Raji (cell line): ENCODE measurements around the gene FAM20C.

Experiments
- POLR2A ChIP-seq: IDR thresholded peaks from 2 replicates; pipeline ENCODE4 v1.6.1; 2011; ENCODE audit warnings: low read depth, low read length, control low read depth; ENCODE audit not compliant: insufficient read depth

The FAM20C gene

GRCh38 chr7:155469-155900 is 36.9 kb upstream of the FAM20C start:
- TF ChIP-seq POLR2A, result no peak

GRCh38 chr7:156111-157007 is 36.0 kb upstream of the FAM20C start:
- TF ChIP-seq POLR2A, result no peak

GRCh38 chr7:157008-157310 is 35.4 kb upstream of the FAM20C start:
- TF ChIP-seq POLR2A, result no peak

- no peak for TF ChIP-seq POLR2A
These were observed 34.4 kb upstream of the FAM20C start for GRCh38 chr7:157771-158625.

- TF ChIP-seq POLR2A, result no peak
These were observed 33.6 kb upstream of the FAM20C start for GRCh38 chr7:158771-159170.

- no peak for TF ChIP-seq POLR2A
These were observed 32.8 kb upstream of the FAM20C start for GRCh38 chr7:159370-160270.

- TF ChIP-seq POLR2A, result no peak
These were observed 31.2 kb upstream of the FAM20C start for GRCh38 chr7:160958-161725.

- no peak for TF ChIP-seq POLR2A
These were observed 29.6 kb upstream of the FAM20C start for GRCh38 chr7:162632-163297.

GRCh38 chr7:163298-163695 is 29.1 kb upstream of the FAM20C start:
- no peak for TF ChIP-seq POLR2A

GRCh38 chr7:163971-164881 is 28.1 kb upstream of the FAM20C start:
- TF ChIP-seq POLR2A, result no peak

- no peak for TF ChIP-seq POLR2A
These were observed 27.3 kb upstream of the FAM20C start for GRCh38 chr7:164882-165660.
